ENCODE results near the gene APLF. TPM values are rescaled to one million over a fixed set of nuclear protein-coding genes. Genes with fewer than 3 reads are reported as not detected.

Gene APLF
- total RNA-seq, 1 donor from 2014 or later: 3.0 TPM

GRCh38 chr2:68448671-68449653 lies 18.4 kb upstream of the APLF start:
- Mint-ChIP-seq H3K4me1 (ENCODE audit: low read depth) (no peaks in the 10 kb centered on the region), H3K27me3 (ENCODE audit: insufficient read depth) (peaks cover 8% of the 10 kb centered on the region), H3K9me3 (no peaks in the 10 kb centered on the region), H3K36me3 (ENCODE audit: low read depth) (no peaks in the 10 kb centered on the region), H3K27ac (no peak overlapping the region), H3K4me3 (no peak overlapping the region)
- no peak for DNase-seq (ENCODE audit: low spot score)
- intact Hi-C loops (cut with micrococcal nuclease): no loop called here

GRCh38 chr2:68452158-68452900 lies 15.1 kb upstream of the APLF start:
- H3K4me3 Mint-ChIP-seq: no peak overlapping the region
- intact Hi-C loops (cut with micrococcal nuclease): no loop called here

DNA sequence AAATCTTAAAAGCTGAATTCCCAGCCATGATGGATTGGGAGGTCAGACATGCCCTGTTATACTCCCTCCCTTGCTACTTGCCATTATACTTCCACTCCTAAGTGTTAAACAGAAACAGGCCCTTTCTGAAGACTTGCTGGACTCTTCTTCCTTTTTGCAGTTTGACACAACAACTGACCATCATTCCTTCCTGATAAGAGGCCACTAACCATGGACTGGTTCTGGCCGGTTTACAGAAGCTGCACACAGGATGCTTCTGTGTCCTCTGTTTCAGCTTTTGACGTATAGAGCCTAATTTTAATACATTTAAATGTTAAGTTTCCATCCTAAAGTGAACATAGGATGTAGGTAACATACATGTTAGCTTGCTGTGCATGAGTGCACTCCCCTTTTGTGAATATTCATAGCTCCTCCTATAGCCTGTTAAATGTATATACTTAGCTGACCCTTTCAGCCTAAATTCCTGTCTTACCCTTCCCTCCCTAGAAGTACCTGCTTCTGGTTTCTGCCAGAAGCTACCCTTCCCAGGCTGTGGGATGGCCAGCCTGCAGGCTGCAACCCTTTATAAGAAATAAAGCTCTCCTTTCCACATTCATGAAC lies 13.5 kb upstream of the APLF start:
- Mint-ChIP-seq H3K4me3 (no peak overlapping the region), H3K27ac (no peak overlapping the region), H3K36me3 (ENCODE audit: low read depth) (no peaks in the 10 kb centered on the region), H3K9me3 (no peaks in the 10 kb centered on the region), H3K4me1 (ENCODE audit: low read depth) (no peaks in the 10 kb centered on the region), H3K27me3 (ENCODE audit: insufficient read depth) (no peaks in the 10 kb centered on the region)
- no peak for DNase-seq (ENCODE audit: low spot score)
- intact Hi-C loops (cut with micrococcal nuclease): no loop called here

More at GRCh38 chr2:68452158-68452900, 15.1 kb upstream of the APLF start:
- DNase-seq (ENCODE audit: low spot score): no peak
- Mint-ChIP-seq H3K36me3 (ENCODE audit: low read depth) (no peaks in the 10 kb centered on the region), H3K4me1 (ENCODE audit: low read depth) (no peaks in the 10 kb centered on the region), H3K27me3 (ENCODE audit: insufficient read depth) (no peaks in the 10 kb centered on the region), H3K9me3 (no peaks in the 10 kb centered on the region), H3K27ac (no peak overlapping the region)

DNA sequence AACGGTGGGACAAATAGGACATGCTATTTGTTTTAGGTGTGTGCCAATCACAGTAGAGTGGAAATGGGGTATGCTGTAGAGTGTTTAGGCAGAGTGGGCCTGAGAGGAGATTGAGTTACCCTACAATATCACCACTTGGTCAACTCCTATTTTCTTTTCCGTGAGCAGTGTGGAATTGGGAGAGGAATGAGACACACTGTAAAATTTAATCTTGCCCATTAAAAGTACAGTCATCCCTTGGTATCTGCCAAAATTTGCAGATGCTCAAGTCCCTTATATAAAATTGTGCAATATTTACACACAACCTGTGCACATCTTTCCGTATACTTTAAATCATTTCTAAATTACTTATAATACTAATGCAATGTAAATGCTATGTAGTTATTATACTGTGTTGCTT lies 12.7 kb upstream of the APLF start:
- no peak overlapping the region for H3K27ac Mint-ChIP-seq
- intact Hi-C loops (cut with micrococcal nuclease): no loop called here
- no peaks in the 10 kb centered on the region for H3K9me3 Mint-ChIP-seq
- H3K36me3 Mint-ChIP-seq (ENCODE audit: low read depth): no peaks in the 10 kb centered on the region
- H3K4me1 Mint-ChIP-seq (ENCODE audit: low read depth): no peaks in the 10 kb centered on the region
- no peaks in the 10 kb centered on the region for H3K27me3 Mint-ChIP-seq (ENCODE audit: insufficient read depth)
- H3K4me3 Mint-ChIP-seq: no peak overlapping the region
- DNase-seq (ENCODE audit: low spot score): no peak

GRCh38 chr2:68456198-68456597 lies 11.2 kb upstream of the APLF start:
- no peak for DNase-seq (ENCODE audit: low spot score)
- Mint-ChIP-seq H3K9me3 (no peaks in the 10 kb centered on the region), H3K27ac (no peak overlapping the region), H3K4me1 (ENCODE audit: low read depth) (no peaks in the 10 kb centered on the region), H3K36me3 (ENCODE audit: low read depth) (no peaks in the 10 kb centered on the region), H3K4me3 (no peak overlapping the region), H3K27me3 (ENCODE audit: insufficient read depth) (no peaks in the 10 kb centered on the region)
- intact Hi-C loops (cut with micrococcal nuclease): no loop called here

DNA sequence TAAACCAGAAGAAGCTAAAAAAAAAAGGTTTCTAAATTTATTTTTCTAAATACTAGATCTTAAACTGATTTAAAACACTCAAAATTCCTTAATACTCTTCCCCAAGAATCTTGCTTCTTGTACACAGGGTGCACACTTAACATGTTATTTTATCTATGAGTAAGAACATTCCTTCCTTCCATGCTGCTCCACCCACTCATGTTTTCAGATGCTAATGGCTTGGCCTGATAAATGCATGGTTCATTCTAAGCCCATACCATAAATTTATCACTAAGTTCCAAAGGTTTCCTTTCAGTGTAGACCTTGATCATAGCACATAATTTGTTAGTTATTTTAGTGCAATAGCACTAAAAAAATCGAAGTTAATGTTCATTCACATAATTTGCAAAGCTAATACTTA lies 8.4 kb upstream of the APLF start:
- Mint-ChIP-seq H3K27me3 (ENCODE audit: insufficient read depth) (no peaks in the 10 kb centered on the region), H3K9me3 (no peaks in the 10 kb centered on the region), H3K4me3 (no peak overlapping the region), H3K27ac (no peak overlapping the region), H3K4me1 (ENCODE audit: low read depth) (peaks cover under 1% of the 10 kb centered on the region), H3K36me3 (ENCODE audit: low read depth) (no peaks in the 10 kb centered on the region)
- DNase-seq (ENCODE audit: low spot score): no peak
- intact Hi-C loops (cut with micrococcal nuclease): no loop called here

GRCh38 chr2:68463287-68463877 lies 4.0 kb upstream of the APLF start:
- intact Hi-C loops (cut with micrococcal nuclease): loop anchor here (1.0 kb wide), 4 partner anchors 132 to 844 kb away; no protein-coding TSS in a partner anchor
- Mint-ChIP-seq H3K4me1 (ENCODE audit: low read depth) (peaks cover 32% of the 10 kb centered on the region), H3K4me3 (no peak overlapping the region), H3K9me3 (no peaks in the 10 kb centered on the region), H3K36me3 (ENCODE audit: low read depth) (peaks cover 2% of the 10 kb centered on the region), H3K27me3 (ENCODE audit: insufficient read depth) (no peaks in the 10 kb centered on the region), H3K27ac (no peak overlapping the region)
- DNase-seq (ENCODE audit: low spot score): no peak

GRCh38 chr2:68464651-68465050 lies 2.7 kb upstream of the APLF start:
- no peak for DNase-seq (ENCODE audit: low spot score)
- H3K27ac Mint-ChIP-seq: no peak overlapping the region
- H3K27me3 Mint-ChIP-seq (ENCODE audit: insufficient read depth): no peaks in the 10 kb centered on the region
- H3K9me3 Mint-ChIP-seq: no peaks in the 10 kb centered on the region
- peaks cover 2% of the 10 kb centered on the region for H3K36me3 Mint-ChIP-seq (ENCODE audit: low read depth)
- H3K4me3 Mint-ChIP-seq: no peak overlapping the region
- peaks cover 44% of the 10 kb centered on the region for H3K4me1 Mint-ChIP-seq (ENCODE audit: low read depth)
- intact Hi-C loops (cut with micrococcal nuclease): no loop called here

- no peaks in the 10 kb centered on the region for H3K9me3 Mint-ChIP-seq
- intact Hi-C loops (cut with micrococcal nuclease): no loop called here
- H3K4me1 Mint-ChIP-seq (ENCODE audit: low read depth): peaks cover 44% of the 10 kb centered on the region
- H3K36me3 Mint-ChIP-seq (ENCODE audit: low read depth): peaks cover 2% of the 10 kb centered on the region
- H3K27me3 Mint-ChIP-seq (ENCODE audit: insufficient read depth): no peaks in the 10 kb centered on the region
- peak overlapping the region; percentile 97 for H3K4me3 Mint-ChIP-seq
- DNase-seq (ENCODE audit: low spot score): peak; percentile 50
- peak overlapping the region; percentile 91 for H3K27ac Mint-ChIP-seq
These were observed 2.1 kb upstream of the APLF start for GRCh38 chr2:68465081-68465916.

GRCh38 chr2:68466361-68466777 lies 1.0 kb upstream of the APLF start:
- H3K27me3 Mint-ChIP-seq (ENCODE audit: insufficient read depth): no peaks in the 10 kb centered on the region
- H3K36me3 Mint-ChIP-seq (ENCODE audit: low read depth): peaks cover 2% of the 10 kb centered on the region
- peak overlapping the region; percentile 97 for H3K4me3 Mint-ChIP-seq
- H3K9me3 Mint-ChIP-seq: no peaks in the 10 kb centered on the region
- H3K27ac Mint-ChIP-seq: peak overlapping the region; percentile 91
- peaks cover 44% of the 10 kb centered on the region for H3K4me1 Mint-ChIP-seq (ENCODE audit: low read depth)
- intact Hi-C loops (cut with micrococcal nuclease): loop anchor here (2.0 kb wide), 5 partner anchors 52 to 1826 kb away; partner anchors contain the start of genes ARHGAP25, GFPT1 and SNRPG
- DNase-seq (ENCODE audit: low spot score): peak; percentile 57

DNA sequence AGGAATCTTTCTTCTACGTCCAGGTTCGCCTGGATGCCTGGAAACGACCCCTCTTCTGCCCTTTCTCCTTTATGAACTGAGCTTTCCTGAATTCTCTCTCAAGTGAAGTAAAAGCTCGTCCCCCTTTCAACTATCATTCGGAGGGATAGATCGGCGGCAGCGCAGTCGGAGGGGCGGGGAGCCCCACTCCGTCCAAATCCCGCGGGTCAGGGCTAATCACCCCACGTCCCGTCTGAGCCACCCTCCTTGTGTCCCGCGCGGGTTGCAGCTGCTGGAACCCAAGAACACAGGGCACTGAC lies 658 bp upstream of the APLF start:
- peak overlapping the region; percentile 91 for H3K27ac Mint-ChIP-seq
- peaks cover 44% of the 10 kb centered on the region for H3K4me1 Mint-ChIP-seq (ENCODE audit: low read depth)
- no peaks in the 10 kb centered on the region for H3K27me3 Mint-ChIP-seq (ENCODE audit: insufficient read depth)
- intact Hi-C loops (cut with micrococcal nuclease): loop anchor here (1.0 to 2.0 kb wide), 15 partner anchors 25 to 1826 kb away; partner anchors contain the start of genes AAK1, ARHGAP25, GFPT1 and PNO1
- peaks cover 2% of the 10 kb centered on the region for H3K36me3 Mint-ChIP-seq (ENCODE audit: low read depth)
- no peak for DNase-seq (ENCODE audit: low spot score)
- peak overlapping the region; percentile 97 for H3K4me3 Mint-ChIP-seq
- no peaks in the 10 kb centered on the region for H3K9me3 Mint-ChIP-seq

DNA sequence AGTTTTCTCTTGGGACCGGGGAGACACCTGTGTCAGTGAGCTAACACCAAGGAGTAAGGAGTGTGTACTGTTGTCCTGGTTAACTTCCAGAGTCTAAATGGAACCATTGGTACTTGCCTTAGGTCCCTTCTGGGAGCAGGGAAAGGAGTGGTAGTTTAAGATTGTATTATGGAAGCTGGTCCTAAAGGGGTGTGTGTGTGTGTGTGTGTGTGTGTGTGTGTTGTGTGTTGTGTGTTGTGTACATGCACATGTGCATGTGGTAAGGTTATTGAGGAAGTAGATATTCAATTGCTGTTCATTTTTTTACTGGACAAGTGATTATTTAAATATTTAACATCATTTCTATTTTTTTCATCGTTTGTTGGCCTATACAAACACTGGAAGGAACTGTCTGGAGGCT lies 1.4 kb downstream of the APLF start:
- H3K9me3 Mint-ChIP-seq: no peaks in the 10 kb centered on the region
- H3K27me3 Mint-ChIP-seq (ENCODE audit: insufficient read depth): no peaks in the 10 kb centered on the region
- H3K4me3 Mint-ChIP-seq: peak overlapping the region; percentile 97
- peaks cover 57% of the 10 kb centered on the region for H3K4me1 Mint-ChIP-seq (ENCODE audit: low read depth)
- DNase-seq (ENCODE audit: low spot score): no peak
- intact Hi-C loops (cut with micrococcal nuclease): no loop called here
- H3K36me3 Mint-ChIP-seq (ENCODE audit: low read depth): peaks cover 2% of the 10 kb centered on the region
- H3K27ac Mint-ChIP-seq: peak overlapping the region; percentile 56

Data from activated T-helper 1 cell treated with anti-CD3 and anti-CD28 coated beads, Interleukin-12 subunit alpha, Interleukin-12 subunit beta, Interleukin-2, Interleukin-4 antibody, amounts not matched to agents 30 ng/mL and 10 ng/mL and 1 ng/mL, durations not matched to agents 14 hours and 24 hours and 36 hours (primary cell).